NCI-H345 (cell line): ENCODE data around the gene SSBP3.
"Not testable (repeated sequence)": the region's sequence is repeated elsewhere in the genome, so short reads cannot be mapped to it uniquely, and the experiment has no call there.

Experiments used
- DNase-seq: peaks from one replicate; lab custom pipeline; 2025; lab: John Stamatoyannopoulos, UW

SSBP3 gene

DNA sequence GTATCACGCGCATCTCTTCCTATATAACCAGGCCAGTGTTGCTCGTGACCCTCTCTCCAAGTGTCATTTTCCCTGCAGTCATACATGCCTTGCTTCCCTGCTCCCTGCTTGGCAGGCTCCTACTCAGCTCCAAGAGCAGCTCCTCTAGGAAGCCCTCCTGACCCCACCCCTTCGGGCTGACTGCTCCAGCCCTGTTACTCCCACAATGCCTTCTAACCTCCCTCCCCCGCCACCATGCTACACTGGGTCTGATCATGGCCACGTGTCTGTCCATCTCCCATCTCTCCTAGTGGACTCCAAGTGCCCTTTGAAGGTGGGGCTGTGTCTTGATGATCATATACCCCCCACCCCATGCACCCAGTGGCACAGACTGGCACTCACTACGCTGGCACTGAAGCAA lies 161.5 kb downstream of the SSBP3 start:
- no peak for DNase-seq

DNA sequence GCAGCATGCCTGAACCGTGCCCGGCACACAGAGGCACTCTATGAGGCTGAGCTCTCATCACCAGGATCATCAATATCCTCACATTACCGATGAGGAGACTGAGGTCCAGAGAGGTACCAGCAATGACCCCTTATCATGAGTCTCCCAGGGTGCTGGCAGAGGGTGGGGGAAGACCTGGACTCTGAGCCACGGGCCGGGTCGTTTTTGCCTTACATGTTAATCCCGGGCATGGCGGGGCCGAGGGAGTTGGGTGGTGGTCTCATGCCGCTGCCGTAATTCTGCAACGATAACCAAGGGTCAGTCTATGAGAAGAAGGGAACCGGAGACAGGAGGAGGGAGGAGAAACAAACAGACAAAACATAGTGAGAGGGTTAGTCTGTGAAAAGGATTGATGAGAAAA lies 163.2 kb downstream of the SSBP3 start:
- DNase-seq = no peak

DNA sequence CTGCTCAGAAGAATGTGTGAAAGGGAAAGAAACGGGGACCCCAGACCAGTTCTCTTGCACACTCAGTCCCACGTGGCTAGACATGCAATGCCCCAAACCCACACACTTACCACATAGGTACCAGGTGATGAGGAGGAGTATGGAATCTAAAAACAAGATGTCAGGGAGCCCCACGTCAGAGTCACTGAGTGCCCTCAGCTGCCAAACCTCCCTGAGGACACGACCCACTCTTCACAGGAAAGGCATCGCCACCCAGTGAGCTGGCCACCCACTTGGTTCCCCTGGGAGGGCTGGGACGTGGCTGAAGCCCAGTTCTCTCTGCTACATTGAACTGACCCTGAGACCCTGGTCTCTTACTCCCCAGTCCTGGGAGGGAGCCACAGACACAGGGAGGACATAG lies 164.8 kb downstream of the SSBP3 start:
- DNase-seq = no peak

DNA sequence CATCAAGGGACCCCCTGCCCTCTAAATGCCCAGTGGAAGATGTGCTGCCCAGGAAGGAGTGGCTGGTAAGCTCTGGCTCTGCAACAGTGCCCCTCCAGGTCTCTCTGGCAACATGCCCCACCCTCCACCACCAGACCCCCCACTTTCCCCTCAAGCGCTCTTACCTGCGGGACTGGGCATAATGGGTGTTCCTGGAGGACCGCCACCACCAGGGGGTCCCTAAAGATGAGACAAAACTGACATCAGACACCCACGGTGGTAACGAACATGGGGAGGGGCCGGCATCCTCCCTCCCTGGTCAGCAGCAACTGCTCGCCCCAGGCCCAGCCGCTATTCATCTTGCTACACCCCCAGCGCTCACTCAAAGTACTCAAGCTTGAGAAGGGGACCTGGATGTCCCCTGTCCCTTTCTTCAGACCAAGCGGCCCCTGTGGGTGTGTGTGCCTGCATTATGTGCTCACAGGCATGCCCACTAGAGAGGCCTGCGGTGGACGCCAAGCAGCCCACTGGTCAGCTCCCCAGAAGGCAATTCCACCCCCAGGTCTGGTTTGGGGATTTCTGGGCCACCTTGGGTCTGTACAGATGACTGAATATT lies 165.4 kb downstream of the SSBP3 start:
- no peak for DNase-seq

DNA sequence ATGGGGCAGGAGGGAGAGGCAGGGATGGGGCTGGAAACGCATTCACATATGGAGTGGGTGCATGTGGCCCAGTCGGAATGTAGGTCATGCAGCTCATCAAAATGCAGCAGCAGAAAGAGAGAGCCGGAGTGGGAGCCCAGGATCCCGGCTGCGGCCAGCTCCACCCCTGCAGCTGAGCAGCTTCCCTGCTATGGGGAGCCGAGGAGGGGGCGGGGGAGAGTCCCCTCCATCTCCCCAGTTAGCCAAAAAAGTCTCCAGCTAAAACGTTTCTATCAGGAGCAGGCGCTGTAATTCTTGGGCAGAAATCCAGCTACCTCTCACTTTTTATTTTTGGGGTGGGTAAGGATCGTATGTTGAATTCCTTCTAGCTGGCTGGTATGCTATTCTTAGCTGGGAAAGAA lies 166.6 kb downstream of the SSBP3 start:
- no peak for DNase-seq

DNA sequence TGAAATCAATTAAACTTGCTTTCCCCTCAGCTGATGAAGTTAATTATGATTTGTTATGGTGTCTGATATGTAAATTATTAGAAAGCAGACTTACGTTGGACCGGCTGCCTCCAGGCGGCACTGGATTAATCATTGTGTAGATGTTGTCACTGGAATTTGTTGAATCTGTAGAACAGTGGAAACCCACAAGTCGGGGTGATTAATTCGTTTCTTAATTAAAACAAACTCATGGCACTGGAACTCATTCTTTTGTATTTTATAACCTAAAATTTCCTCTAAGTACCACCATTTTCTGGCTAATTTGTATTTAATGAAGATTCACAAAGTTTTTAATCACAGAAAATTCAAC lies 167.2 kb downstream of the SSBP3 start:
- no peak for DNase-seq

DNA sequence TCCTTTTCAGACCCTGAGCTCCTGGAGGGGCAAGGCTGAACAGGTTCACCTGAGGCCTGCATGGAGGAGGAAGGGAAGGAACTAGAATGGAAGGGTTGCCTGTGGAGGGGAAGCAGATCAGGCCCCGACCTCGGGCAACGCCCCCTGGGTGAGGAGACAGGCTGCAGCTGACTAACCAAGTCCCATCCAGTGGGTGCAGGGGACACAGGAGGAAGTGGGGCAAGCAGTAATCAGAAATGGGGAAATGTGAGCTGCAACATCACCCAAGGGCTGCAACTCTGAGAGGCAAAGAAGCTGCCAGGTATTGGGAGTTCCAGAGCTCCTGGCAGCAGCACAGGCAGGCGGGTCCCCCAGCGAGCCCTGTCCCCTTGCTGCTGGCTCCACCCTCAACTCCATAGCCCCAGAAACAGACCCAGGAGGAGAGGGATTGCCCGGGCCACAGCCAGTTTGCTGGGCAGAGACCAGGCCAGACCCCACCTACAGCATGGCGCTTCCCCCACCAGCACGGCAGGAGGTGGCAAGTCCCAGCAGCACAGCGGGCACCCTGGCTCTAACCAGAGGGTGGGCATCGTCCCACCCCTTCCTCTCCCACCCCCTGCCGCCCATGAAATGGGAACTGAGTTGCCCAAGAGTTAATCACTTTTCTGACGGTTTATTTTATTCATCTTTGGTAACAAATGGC lies 167.7 kb downstream of the SSBP3 start:
- DNase-seq = no peak

DNA sequence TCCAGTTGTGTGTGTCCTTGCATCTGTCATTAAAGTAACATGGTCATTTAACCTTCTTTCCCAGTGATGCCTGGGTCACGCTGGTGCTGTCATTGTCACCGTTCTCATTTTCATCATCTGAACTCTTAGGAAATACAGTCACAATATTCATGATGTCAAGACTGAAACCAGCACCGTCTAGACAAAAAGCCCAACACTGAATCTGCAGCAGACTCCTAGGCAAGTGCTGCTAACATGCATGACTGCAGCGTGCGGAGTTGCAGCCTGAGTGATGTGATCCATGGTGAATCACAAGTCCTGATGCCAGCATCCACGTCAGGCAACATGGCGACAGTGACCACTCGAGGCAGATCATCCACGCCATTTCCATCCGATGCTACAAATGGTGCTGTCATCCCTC lies 168.6 kb downstream of the SSBP3 start:
- DNase-seq = no peak

DNA sequence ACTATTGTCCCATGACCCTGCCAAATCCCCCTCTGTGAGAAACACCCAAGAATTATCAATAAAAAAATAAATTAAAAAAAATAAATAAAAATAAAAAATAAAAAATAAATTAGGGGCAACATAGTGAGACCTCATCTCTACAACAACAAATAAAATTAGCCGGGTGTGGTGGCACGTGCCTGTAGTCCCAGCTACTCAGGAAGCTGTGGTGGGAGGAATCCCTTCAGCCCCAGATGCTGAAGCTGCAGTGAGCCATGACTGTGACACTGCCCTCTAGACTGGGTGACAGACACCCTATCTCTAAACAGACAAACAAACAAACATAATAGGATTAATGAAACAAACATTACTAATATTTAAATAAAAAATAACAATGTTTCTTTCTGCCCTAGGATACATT lies 171.9 kb downstream of the SSBP3 start:
- DNase-seq = no peak

DNA sequence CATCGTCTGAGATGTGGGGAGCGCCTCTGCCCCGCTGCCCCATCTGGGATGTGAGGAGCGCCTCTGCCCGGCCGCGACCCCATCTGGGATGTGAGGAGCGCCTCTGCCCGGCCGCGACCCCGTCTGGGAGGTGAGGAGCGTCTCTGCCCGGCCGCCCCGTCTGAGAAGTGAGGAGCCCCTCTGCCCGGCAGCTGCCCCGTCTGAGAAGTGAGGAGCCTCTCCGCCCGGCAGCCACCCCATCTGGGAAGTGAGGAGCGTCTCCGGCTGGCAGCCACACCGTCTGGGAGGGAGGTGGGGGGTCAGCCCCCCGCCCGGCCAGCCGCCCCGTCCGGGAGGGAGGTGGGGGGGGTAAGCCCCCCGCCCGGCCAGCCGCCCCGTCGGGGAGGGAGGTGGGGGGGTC lies 173.0 kb downstream of the SSBP3 start:
- DNase-seq = not testable (repeated sequence)

DNA sequence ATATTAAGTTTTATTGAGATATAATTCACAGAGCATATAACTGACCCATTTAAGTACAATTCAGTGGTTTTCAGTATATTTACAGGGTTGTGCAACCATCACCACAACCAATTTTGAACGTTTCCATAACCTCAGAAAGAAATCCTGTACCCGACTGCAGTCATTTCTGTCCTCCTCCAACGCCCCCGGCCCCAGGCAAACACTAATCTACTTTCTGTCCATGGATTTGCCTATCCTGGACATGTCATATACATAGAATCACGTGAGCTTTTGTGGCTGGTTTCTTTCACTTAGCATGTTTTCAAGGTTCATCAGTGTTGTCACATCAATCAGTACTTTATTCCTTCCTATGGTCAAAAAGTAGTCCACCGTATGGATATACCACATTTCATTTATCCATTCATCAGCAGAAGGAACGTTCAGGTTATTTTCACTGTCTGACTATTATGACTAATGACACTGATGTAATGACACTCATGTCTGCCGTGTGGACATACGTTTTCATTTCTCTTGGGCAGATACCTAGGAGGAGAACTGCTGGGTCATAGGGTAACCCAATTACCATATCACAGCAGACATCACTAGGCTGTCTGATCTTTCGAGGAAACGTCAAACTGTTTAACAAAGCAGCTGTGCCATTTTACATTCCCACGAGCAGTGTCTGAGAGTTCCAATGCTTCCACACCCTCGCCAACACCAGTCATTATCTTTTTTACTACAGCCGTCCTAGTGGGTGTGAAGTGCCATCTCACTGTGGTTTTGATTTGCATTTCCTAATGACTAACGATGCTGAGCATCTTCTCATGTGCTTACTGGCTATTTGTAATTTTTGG lies 175.5 kb downstream of the SSBP3 start:
- DNase-seq = no peak

DNA sequence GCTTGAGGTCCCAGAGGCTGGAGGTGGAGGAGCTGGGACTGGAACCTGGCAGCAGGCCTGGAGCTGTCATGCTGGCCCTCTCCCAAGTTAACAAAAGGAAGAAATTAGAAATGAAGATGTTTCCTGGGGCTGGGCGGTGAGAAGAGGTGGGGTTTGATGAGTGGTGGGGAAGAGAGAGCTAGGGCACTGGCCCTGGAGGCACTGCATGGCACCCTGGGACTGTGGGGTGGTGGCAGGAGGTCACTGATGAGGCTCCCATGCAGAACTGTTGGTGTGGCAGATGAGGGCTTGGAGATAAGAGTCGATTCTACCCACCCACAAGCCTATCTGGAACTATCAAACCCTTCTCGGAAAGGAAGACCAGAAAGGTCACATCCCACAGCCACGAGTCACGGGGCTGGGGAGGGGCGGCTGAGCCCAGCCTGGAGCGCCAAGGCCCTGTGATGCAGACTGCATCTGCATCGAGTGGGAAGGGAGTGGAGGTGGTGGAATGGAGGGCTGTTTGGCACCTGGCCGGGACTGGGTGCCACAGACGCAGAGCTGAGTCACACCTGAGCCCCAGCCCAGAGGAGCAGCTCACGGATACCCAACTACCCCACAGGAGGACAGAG lies 176.8 kb downstream of the SSBP3 start:
- no peak for DNase-seq

DNA sequence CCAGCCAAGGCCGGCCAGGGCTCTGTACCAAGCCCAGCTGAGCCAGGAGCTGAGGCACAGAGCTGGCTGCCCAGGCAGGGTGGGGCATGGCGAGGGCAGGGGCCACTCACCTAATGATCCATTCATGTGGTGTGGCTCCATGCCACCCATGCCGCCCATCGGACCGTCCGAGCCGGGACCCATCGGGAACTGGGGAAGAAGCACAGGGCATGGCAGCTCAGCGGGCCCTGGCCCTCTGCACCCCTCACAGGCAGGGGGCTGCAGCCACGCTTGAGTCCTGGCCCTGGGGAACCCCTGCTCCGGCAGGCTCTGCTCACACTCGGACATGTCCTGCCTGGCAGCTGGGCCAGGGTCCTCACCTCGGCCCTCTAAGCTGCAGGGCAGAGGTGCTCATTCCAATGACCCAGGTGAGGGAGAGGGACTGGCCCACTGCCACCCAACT lies 177.5 kb downstream of the SSBP3 start:
- DNase-seq = no peak

DNA sequence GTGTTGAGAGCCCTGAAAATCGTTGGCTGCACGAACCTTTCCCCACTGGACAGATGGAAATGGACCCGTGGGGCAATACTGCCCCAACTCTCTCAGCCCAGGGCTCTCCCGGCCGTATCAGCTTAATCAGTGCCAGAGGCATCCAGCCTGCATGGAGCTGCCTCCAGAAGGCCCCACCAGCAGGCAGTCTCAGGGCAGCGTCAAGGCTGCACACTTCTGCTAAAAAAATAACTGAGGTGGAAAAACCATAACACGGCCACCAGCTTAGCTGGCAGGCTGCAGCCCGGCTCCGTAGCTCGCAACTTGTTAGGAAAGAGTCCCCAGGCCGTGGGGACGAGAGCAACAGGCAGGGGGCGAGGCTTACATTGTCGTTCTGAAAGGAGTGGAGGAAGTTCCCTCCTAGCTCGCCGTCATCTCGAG lies 178.3 kb downstream of the SSBP3 start:
- no peak for DNase-seq

DNA sequence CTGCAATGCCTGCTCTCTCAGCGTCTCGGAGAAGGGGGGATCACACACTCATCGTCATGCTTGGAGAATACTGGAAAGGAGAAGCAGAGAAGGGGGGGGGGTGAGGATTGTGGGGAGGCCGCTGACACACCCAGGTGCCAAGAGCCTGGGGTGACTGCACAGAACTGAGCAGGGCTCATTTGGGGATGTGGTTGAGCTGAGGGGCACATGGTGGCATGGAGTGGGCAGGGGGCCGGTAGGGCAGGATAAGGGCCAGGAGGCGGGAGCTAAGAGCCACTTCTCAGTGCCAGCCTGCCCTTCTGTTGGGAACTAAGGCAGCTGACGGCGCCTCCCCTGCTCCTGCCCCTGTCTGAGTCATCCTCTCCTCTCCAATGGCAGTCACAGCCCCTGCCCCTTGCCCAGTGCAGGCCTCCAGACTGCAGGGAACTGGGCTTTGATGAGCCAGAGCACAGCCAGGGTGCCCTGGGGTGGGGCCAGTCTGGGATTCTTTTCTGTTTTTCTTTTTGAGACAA lies 179.0 kb downstream of the SSBP3 start:
- no peak for DNase-seq

DNA sequence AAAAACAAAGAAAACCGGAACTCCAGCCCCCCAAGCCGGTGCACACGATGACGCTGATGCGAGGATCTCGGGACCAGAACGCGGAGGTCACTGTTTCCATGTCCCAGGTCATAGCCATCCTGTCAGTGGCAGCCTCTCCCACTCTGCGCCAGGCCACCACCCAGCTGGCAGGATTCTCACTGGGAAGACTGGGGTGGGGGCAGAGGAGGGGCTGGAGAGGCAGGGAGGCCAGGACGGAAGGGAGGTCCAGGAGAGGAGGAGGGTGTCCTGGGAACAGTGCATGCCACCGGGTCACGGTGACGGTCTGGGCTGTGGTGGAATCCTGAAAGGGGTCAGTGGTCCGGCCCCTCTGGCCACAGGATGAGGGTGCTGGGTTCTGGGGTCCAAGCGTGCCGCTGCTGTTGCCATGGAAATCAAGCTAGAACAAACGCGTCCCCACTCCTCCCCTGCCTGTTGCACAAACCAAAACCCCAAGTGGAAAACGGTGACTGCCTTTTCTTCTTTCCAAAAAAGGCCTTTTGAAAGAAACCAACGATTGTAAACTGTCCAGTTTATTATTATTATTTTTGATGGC lies 180.1 kb downstream of the SSBP3 start:
- no peak for DNase-seq

DNA sequence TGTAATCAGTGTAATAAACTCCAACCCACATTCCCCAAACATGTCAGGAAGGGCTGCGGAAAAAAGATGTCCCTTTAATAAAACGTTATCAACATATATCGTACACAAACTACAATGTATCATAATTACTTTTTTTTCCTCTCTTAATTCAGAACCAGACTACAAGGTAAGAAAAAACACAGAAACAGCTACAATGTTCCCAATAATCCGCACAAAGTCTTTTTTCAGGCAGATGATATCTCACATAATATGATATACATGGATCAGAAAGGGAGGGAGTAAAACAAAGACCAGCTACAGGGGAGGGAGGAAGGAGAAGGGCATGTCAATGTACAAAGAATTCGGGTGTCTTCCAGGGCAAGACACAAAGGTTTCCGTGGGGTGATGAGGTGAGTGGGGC lies 180.8 kb downstream of the SSBP3 start:
- no peak for DNase-seq

DNA sequence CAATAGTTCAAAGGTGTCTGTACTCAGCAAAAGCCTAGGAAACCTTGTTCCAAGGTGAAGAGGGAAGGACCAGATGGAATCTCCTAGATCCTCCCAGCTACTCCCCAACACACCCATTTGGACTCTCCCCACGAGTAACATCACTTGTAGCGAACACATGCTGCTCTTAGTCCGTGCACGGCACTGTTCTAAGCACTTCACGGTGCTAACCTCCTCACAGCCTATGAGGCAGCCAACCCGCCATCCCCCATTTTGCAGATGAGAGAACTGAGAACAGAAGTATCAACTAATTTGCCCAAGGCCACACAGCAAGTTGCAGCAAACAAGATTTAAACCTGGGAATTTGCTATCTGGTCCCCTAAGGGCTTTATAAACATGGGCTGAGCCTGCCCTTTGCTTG lies 182.0 kb downstream of the SSBP3 start:
- no peak for DNase-seq

DNA sequence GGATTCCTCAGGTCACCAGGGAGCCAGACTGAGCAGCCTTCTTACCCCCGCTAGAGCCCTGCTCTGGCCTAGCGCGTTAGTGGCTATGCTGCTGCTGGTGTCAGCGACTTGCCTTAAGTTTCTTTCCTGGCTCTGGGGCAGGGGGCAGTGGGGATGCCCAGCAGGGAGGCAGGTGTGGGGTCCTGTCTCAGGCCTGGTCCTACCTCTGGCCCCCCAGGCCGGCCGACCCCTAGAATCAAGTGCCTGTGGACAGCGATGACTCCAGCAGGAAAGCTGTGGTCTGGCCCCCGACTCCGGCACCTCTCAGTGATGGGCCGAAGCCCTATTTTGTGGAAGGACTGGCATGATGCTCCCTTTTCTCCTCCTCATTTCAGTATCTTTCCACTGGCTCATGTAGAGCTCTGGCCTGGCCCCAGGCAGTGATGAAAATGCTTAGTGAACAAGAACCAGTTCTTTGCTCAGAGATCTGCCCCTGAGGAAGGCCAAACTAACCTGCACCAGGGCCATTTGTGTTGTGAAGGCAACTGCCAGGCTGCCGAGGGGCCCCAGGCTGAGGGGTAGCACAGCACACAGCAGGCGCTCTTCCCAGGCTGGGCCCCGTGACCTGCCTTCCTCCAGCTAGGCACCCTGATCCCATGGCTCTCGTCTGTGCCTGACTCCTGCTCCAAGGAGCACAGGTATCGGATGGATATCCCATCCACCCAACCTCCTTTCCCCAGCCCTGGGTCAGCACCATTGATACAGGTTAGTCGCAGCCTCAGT lies 182.6 kb downstream of the SSBP3 start:
- no peak for DNase-seq

DNA sequence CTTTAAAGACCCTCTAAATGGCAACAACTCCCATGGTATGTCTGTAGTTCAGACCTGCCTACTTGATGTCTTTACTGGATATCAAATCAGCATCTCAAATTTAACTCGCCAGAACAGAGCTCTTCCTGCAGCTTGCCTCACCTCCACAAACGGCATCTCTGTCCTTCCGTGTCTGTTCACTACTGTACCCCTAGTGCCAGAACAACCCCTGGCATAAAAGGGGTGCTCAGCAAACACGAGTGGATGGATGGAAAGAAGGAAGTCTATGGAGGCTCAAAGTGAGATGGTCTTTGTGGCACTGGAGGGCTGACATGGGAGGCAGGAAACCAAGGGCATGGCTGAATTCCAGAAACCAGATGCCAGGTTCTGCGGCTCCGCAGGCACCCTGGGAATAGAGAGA lies 183.5 kb downstream of the SSBP3 start:
- DNase-seq = no peak

DNA sequence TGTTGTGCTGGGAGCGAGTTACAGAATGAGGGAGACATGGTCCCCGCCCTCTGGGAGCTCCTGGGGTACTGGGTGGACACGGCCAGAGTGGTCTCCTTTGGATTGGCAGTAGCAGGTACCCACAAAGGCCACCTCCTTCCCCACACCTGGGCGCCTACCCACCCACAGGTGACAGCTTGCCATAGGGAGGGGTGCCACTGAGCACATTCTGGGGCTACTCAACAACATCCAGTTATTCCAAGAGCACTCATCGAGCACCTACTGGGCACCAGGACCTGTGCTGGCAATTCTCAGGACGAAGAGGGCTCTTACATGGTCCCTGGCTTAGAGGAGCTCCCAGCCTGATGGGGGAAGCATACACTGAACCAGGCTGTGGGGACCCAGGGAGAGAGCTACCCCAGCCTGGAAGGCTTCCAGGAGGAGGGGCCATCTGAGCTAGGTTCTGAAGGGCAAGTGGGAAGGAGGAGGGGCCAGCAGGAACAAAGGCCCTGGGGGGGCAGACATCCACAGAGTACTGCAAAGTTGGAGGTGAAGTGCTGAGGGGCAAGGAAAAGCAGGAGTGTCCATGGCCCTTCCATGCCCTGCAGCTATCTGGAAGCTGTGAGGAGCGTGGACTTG lies 184.2 kb downstream of the SSBP3 start:
- DNase-seq = no peak
